ENCODE data around the gene FKBP8. TPM values are rescaled to one million over a fixed set of nuclear protein-coding genes. Genes with fewer than 3 reads are reported as not detected.

The FKBP8 gene
- total and polyA plus RNA-seq, 12 donors, result 26.3 to 816 (median 265) TPM

- no peak overlapping the region for H3K4me3 ChIP-seq
- no peaks in the 10 kb centered on the region for H3K27me3 ChIP-seq
- DNase-seq, result no peak
- TF ChIP-seq, protein P1, sequence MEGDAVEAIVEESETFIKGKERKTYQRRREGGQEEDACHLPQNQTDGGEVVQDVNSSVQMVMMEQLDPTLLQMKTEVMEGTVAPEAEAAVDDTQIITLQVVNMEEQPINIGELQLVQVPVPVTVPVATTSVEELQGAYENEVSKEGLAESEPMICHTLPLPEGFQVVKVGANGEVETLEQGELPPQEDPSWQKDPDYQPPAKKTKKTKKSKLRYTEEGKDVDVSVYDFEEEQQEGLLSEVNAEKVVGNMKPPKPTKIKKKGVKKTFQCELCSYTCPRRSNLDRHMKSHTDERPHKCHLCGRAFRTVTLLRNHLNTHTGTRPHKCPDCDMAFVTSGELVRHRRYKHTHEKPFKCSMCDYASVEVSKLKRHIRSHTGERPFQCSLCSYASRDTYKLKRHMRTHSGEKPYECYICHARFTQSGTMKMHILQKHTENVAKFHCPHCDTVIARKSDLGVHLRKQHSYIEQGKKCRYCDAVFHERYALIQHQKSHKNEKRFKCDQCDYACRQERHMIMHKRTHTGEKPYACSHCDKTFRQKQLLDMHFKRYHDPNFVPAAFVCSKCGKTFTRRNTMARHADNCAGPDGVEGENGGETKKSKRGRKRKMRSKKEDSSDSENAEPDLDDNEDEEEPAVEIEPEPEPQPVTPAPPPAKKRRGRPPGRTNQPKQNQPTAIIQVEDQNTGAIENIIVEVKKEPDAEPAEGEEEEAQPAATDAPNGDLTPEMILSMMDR (IDR thresholded peaks at IDR 0.05), result no peak
- TF ChIP-seq POLR2A (IDR thresholded peaks at IDR 0.05), result no peak
- 93 to 98% (median 94%) methylated on average over 5 to 15 of the region's 15 CpGs for WGBS, 4 donors
- no peaks in the 10 kb centered on the region for H3K9me3 ChIP-seq (replicated peaks in 1 of 3)
- peaks cover 12 to 13% of the 10 kb centered on the region in 2 donors for H3K4me1 ChIP-seq (replicated peaks in 1 of 2)
- H3K27ac ChIP-seq, result no peak overlapping the region
- intact Hi-C loops (cut with DNase I), result loop anchor here in 1 of 2 donors (10.0 kb wide), 1 partner anchor 104 kb away; no protein-coding TSS in a partner anchor
- peaks cover 0 to 62% of the 10 kb centered on the region in 2 donors for H3K36me3 ChIP-seq (replicated peaks in 1 of 2)
Measured at GRCh38 chr19:18568367-18568766, 25.0 kb upstream of the FKBP8 start.

DNA sequence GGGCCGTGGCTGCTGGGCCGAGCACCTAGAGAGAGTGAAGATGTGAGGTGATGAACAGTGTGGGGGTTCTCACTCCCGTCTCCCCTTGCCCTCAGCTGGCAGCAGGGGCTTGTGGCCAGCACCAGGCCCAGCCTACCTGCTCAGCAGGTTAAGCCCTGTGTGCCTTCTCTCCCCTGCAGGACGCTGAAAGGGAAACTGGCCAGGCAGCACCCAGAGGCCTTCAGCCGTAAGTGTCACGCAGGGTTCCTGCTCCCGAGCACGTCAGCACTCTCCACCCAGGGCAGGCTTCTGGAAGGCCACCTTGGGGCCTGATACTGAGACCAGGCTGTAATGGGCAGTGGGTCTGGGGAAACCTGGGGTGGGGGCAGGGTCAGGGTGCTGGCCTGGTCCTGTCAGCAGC, 23.6 kb upstream of the FKBP8 start:
- intact Hi-C loops (cut with DNase I), result loop anchor here in 1 of 2 donors (10.0 kb wide), 1 partner anchor 102 kb away; no protein-coding TSS in a partner anchor
- Histone ChIP-seq H3K9me3 (replicated peaks in 1 of 3) (no peaks in the 10 kb centered on the region), H3K36me3 (replicated peaks in 1 of 2) (peaks cover 0 to 63% of the 10 kb centered on the region in 2 donors)

DNA sequence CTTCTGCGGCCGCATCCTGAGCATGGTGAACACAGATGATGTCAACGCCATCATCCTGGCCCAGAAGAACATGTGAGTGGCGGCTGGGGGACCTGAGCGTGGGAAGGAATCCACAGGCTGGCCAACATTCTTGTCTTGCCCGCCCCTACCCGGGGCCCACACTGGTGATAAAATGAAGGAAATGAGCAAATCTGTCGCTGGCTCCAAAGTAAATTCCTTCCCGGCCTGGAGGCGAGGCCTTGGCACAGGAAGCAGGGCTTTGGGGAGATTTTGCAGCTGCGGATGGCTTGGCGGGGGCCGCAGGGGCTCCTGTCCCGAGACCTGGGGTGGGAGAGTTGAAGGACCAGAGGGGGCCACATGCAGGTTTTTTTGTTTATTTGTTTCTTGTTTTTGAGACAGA, 18.7 kb upstream of the FKBP8 start:
- Histone ChIP-seq H3K4me1 (replicated peaks in 1 of 2) (peaks cover 6 to 12% of the 10 kb centered on the region in 2 donors), H3K27ac (peak overlapping the region in 4 of 5 donors; percentile 26 to 92 (median 69)), H3K4me3 (no peak overlapping the region), H3K9me3 (replicated peaks in 1 of 3) (no peaks in the 10 kb centered on the region), H3K36me3 (replicated peaks in 1 of 2) (peaks cover 0 to 40% of the 10 kb centered on the region in 2 donors), H3K27me3 (no peaks in the 10 kb centered on the region)
- intact Hi-C loops (cut with DNase I), result loop anchor here in 1 of 2 donors (10.0 kb wide), 1 partner anchor 97 kb away; no protein-coding TSS in a partner anchor
- peak in 4 of 7 donors; percentile 33 to 72 (median 42) for DNase-seq
- TF ChIP-seq, protein P1 (IDR thresholded peaks at IDR 0.05), result no peak
- no peak for TF ChIP-seq POLR2A (IDR thresholded peaks at IDR 0.05)
- WGBS, 4 donors, result 62 to 81% (median 62%) methylated on average over 10 to 14 of the region's 14 CpGs

More for the DNA sequence above, 23.6 kb upstream of the FKBP8 start:
- TF ChIP-seq POLR2A (IDR thresholded peaks at IDR 0.05), result no peak
- TF ChIP-seq, protein P1 (IDR thresholded peaks at IDR 0.05), result no peak
- Histone ChIP-seq H3K27me3 (no peaks in the 10 kb centered on the region), H3K27ac (no peak overlapping the region), H3K4me3 (no peak overlapping the region), H3K4me1 (replicated peaks in 1 of 2) (no peaks in the 10 kb centered on the region)
- 91 to 98% (median 95%) methylated on average over 4 to 8 of the region's 8 CpGs for WGBS, 4 donors
- no peak for DNase-seq

GRCh38 chr19:18559685-18560084, 16.3 kb upstream of the FKBP8 start:
- 64 to 69% (median 67%) methylated on average over 5 of the region's 5 CpGs for WGBS, 4 donors
- no peak for DNase-seq
- H3K27me3 ChIP-seq, result no peaks in the 10 kb centered on the region
- peaks cover 6 to 12% of the 10 kb centered on the region in 2 donors for H3K4me1 ChIP-seq (replicated peaks in 1 of 2)
- TF ChIP-seq, protein P1 (IDR thresholded peaks at IDR 0.05), result no peak
- TF ChIP-seq POLR2A (IDR thresholded peaks at IDR 0.05), result no peak
- intact Hi-C loops (cut with DNase I), result loop anchor here in 1 of 2 donors (10.0 kb wide), 1 partner anchor 95 kb away; no protein-coding TSS in a partner anchor
- peak overlapping the region in 2 of 5 donors; percentile 10 to 94 for H3K27ac ChIP-seq
- no peaks in the 10 kb centered on the region for H3K9me3 ChIP-seq (replicated peaks in 1 of 3)
- no peak overlapping the region for H3K4me3 ChIP-seq
- H3K36me3 ChIP-seq (replicated peaks in 1 of 2), result peaks cover 0 to 16% of the 10 kb centered on the region in 2 donors

All from adrenal gland (tissue), 12 donors.